GM18907 (cell line): ENCODE results near the gene SLC27A1.
"Not testable (repeated sequence)": the region's sequence is repeated elsewhere in the genome, so short reads cannot be mapped to it uniquely, and the experiment has no call there.

ENCODE experiments used
- ATAC-seq: cut with Tn5 transposase; IDR thresholded peaks from one replicate; pipeline ENCODE4 v1.9.1; 2021; ENCODE audit warnings: mild to moderate bottlenecking, moderate library complexity; ENCODE audit not compliant: unreplicated experiment

The SLC27A1 gene

GRCh38 chr19:17532557-17532956, 62.2 kb downstream of the SLC27A1 start:
- ATAC-seq, result no peak

- no peak for ATAC-seq
These were observed 64.4 kb downstream of the SLC27A1 start for GRCh38 chr19:17534767-17535166.

GRCh38 chr19:17536955-17537354, 66.6 kb downstream of the SLC27A1 start:
- no peak for ATAC-seq

- ATAC-seq, result peak; percentile 4
These were observed 68.4 kb downstream of the SLC27A1 start for GRCh38 chr19:17538684-17539237.

GRCh38 chr19:17539238-17540117, 69.2 kb downstream of the SLC27A1 start:
- peak; percentile 60 for ATAC-seq

- ATAC-seq, result no peak
These were observed 69.8 kb downstream of the SLC27A1 start for GRCh38 chr19:17540174-17540573.

- no peak for ATAC-seq
These were observed 70.9 kb downstream of the SLC27A1 start for GRCh38 chr19:17541184-17541759.

GRCh38 chr19:17542042-17542441, 71.7 kb downstream of the SLC27A1 start:
- ATAC-seq, result no peak

- no peak for ATAC-seq
These were observed 72.7 kb downstream of the SLC27A1 start for GRCh38 chr19:17542793-17543582.

GRCh38 chr19:17543986-17544385, 73.7 kb downstream of the SLC27A1 start:
- ATAC-seq, result no peak

GRCh38 chr19:17544418-17544817, 74.1 kb downstream of the SLC27A1 start:
- ATAC-seq, result no peak

GRCh38 chr19:17548145-17548544, 77.8 kb downstream of the SLC27A1 start:
- no peak for ATAC-seq

- ATAC-seq, result no peak
These were observed 78.9 kb downstream of the SLC27A1 start for GRCh38 chr19:17549085-17549740.

- no peak for ATAC-seq
These were observed 79.8 kb downstream of the SLC27A1 start for GRCh38 chr19:17550076-17550667.

- not testable (repeated sequence) for ATAC-seq
These were observed 82.4 kb downstream of the SLC27A1 start for GRCh38 chr19:17552735-17553134.

- ATAC-seq, result no peak
These were observed 82.9 kb downstream of the SLC27A1 start for GRCh38 chr19:17553256-17553655.

GRCh38 chr19:17554968-17555479, 84.7 kb downstream of the SLC27A1 start:
- ATAC-seq, result no peak

- peak; percentile 87 for ATAC-seq
These were observed 85.2 kb downstream of the SLC27A1 start, which contains the start of gene COLGALT1 for GRCh38 chr19:17555480-17555928. TSS of gene COLGALT1 (plus strand) at chr19:17555649. CDS start at chr19:17555714, 65 bp downstream.
